PC-9 (cell line): ENCODE results near the gene RFC2.

ENCODE experiments used
- CTCF ChIP-seq: fragments of 200-600 bp; sonication (generic); conservative IDR thresholded peaks from 2 replicates; pipeline ENCODE4 v1.6.1; 2017; ENCODE audit warnings: mixed run types, antibody characterized with exemption, mild to moderate bottlenecking, moderate library complexity
- EZH2 ChIP-seq: fragments of 200-600 bp; sonication (generic); IDR thresholded peaks from 2 replicates; pipeline ENCODE4 v1.8.0; 2017; ENCODE audit warnings: antibody characterized with exemption, low read depth

GRCh38 chr7:74220229-74220628 lies 34.0 kb downstream of the RFC2 start:
- no peak for TF ChIP-seq EZH2
- TF ChIP-seq CTCF = no peak
